A549 (cell line): ENCODE measurements around the gene CER1.

Source experiments
- NFE2L2 ChIP-seq: fragments of 150-350 bp; conservative IDR thresholded peaks from 2 replicates; pipeline ENCODE4 v1.6.1; 2014; ENCODE audit warnings: low read length
- RAD21 ChIP-seq, 2 experiments: fragments of >200 bp in 1 of 2; sonication (Bioruptor Twin) in 1 of 2; formaldehyde crosslinking in 1 of 2; IDR thresholded peaks in 1 of 2; conservative IDR thresholded peaks in 1 of 2; 2 replicates in 1 of 2; 3 replicates in 1 of 2; pipeline ENCODE4 v1.6.1; 2012 to 2018; ENCODE audit warnings: inconsistent platforms in 1 of 2
- ZNF302 ChIP-seq: fragments of 250-450 bp; sonication (Bioruptor Pico); IDR thresholded peaks from 2 replicates; pipeline ENCODE4 v1.9.0; 2021; ENCODE audit warnings: inconsistent platforms, mild to moderate bottlenecking, moderate library complexity
- TF ChIP-seq, protein P1 (sequence below): fragments of >200 bp; sonication (Bioruptor Twin); formaldehyde crosslinking; IDR thresholded peaks from 3 replicates; pipeline ENCODE4 v1.5.1; 2016
- TF ChIP-seq, protein P2 (sequence below): fragments of 200-600 bp; sonication (generic); IDR thresholded peaks from 2 replicates; pipeline ENCODE4 v1.6.1; 2016; ENCODE audit warnings: antibody characterized with exemption, mild to moderate bottlenecking, moderate library complexity
- TF ChIP-seq, protein P3 (sequence below): fragments of 250-450 bp; sonication (Bioruptor Pico); IDR thresholded peaks from 2 replicates; pipeline ENCODE4 v1.5.0; 2021; ENCODE audit warnings: mild to moderate bottlenecking, moderate library complexity, borderline replicate concordance

DNA sequence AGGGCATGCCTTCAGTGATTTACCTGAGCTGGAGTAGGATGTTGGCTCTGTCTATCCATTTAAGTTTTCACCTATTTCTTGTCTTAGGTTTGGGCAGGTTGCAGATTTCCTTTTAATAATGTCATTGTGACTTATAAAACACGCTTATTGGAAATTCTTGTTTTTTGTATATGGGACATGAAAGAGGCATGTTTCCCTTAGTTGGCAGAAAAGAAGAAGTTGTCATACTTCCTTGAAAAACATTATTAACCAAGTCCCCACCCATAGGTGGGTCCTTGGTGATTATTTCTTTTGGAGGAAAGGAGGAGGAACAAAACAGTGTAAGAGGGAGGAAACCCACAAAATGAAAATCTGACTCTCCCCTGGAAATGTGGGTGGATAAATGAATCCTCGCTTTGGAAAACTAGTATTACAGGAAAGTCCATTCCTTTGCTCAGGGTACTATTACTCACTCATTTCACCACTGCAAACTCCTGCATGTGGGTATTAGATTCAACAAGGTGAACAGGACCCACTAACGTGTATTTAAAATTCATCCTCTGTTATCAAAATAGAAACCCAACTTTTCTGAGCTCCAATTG is 9.3 kb downstream of the CER1 start:
- TF ChIP-seq, protein P1, sequence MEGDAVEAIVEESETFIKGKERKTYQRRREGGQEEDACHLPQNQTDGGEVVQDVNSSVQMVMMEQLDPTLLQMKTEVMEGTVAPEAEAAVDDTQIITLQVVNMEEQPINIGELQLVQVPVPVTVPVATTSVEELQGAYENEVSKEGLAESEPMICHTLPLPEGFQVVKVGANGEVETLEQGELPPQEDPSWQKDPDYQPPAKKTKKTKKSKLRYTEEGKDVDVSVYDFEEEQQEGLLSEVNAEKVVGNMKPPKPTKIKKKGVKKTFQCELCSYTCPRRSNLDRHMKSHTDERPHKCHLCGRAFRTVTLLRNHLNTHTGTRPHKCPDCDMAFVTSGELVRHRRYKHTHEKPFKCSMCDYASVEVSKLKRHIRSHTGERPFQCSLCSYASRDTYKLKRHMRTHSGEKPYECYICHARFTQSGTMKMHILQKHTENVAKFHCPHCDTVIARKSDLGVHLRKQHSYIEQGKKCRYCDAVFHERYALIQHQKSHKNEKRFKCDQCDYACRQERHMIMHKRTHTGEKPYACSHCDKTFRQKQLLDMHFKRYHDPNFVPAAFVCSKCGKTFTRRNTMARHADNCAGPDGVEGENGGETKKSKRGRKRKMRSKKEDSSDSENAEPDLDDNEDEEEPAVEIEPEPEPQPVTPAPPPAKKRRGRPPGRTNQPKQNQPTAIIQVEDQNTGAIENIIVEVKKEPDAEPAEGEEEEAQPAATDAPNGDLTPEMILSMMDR: no peak
- TF ChIP-seq ZNF302: no peak
- TF ChIP-seq RAD21 (conservative IDR thresholded peaks at IDR 0.05 in 1 of 2, IDR thresholded peaks at IDR 0.05 in 1 of 2): no peak
- TF ChIP-seq, protein P2, sequence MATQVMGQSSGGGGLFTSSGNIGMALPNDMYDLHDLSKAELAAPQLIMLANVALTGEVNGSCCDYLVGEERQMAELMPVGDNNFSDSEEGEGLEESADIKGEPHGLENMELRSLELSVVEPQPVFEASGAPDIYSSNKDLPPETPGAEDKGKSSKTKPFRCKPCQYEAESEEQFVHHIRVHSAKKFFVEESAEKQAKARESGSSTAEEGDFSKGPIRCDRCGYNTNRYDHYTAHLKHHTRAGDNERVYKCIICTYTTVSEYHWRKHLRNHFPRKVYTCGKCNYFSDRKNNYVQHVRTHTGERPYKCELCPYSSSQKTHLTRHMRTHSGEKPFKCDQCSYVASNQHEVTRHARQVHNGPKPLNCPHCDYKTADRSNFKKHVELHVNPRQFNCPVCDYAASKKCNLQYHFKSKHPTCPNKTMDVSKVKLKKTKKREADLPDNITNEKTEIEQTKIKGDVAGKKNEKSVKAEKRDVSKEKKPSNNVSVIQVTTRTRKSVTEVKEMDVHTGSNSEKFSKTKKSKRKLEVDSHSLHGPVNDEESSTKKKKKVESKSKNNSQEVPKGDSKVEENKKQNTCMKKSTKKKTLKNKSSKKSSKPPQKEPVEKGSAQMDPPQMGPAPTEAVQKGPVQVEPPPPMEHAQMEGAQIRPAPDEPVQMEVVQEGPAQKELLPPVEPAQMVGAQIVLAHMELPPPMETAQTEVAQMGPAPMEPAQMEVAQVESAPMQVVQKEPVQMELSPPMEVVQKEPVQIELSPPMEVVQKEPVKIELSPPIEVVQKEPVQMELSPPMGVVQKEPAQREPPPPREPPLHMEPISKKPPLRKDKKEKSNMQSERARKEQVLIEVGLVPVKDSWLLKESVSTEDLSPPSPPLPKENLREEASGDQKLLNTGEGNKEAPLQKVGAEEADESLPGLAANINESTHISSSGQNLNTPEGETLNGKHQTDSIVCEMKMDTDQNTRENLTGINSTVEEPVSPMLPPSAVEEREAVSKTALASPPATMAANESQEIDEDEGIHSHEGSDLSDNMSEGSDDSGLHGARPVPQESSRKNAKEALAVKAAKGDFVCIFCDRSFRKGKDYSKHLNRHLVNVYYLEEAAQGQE: no peak
- no peak for TF ChIP-seq NFE2L2
- TF ChIP-seq, protein P3, sequence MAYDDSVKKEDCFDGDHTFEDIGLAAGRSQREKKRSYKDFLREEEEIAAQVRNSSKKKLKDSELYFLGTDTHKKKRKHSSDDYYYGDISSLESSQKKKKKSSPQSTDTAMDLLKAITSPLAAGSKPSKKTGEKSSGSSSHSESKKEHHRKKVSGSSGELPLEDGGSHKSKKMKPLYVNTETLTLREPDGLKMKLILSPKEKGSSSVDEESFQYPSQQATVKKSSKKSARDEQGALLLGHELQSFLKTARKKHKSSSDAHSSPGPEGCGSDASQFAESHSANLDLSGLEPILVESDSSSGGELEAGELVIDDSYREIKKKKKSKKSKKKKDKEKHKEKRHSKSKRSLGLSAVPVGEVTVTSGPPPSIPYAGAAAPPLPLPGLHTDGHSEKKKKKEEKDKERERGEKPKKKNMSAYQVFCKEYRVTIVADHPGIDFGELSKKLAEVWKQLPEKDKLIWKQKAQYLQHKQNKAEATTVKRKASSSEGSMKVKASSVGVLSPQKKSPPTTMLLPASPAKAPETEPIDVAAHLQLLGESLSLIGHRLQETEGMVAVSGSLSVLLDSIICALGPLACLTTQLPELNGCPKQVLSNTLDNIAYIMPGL (CRISPR knock-in tag): no peak
